Brain microvascular endothelial cell (primary cell): Measurements from ENCODE around the gene SLC22A2.

Experiments used
- DNase-seq: peaks from one replicate; pipeline ENCODE4 v3.0.0-alpha.2; 2020
- H3K27ac ChIP-seq: fragments of 250-450 bp; sonication (Bioruptor Pico); 2 replicates; pipeline ENCODE4 v1.5.1; 2020; ENCODE audit warnings: mild to moderate bottlenecking, moderate library complexity
- H3K27me3 ChIP-seq: fragments of 250-450 bp; sonication (Bioruptor Pico); replicated peaks from 2 replicates; pipeline ENCODE4 v1.5.1; 2020; ENCODE audit warnings: mild to moderate bottlenecking
- H3K36me3 ChIP-seq: fragments of 250-450 bp; sonication (Bioruptor Pico); replicated peaks from 2 replicates; pipeline ENCODE4 v1.5.1; 2020; ENCODE audit warnings: mild to moderate bottlenecking
- H3K4me3 ChIP-seq: 2 replicates; pipeline ENCODE4 v1.5.1; 2011; ENCODE audit warnings: low read depth, mild to moderate bottlenecking, control low read depth, low read length, moderate library complexity
- CTCF ChIP-seq: IDR thresholded peaks from 2 replicates; pipeline ENCODE4 v1.5.1; 2011; ENCODE audit warnings: low read depth, mild to moderate bottlenecking, moderate library complexity, low read length, control low read depth, inconsistent platforms; ENCODE audit errors: missing control alignments
- in situ Hi-C: cut with HindIII; loops from 2 replicates; pipeline ENCODE4 v1.10.0; 2017; ENCODE audit warnings: low sequenced_read_pairs, low pct_ligation_motif_present

SLC22A2 gene

GRCh38 chr6:160227769-160228161 is 30.9 kb downstream of the SLC22A2 start:
- Histone ChIP-seq H3K27me3 (no peaks in the 10 kb centered on the region), H3K27ac (no peak overlapping the region), H3K4me3 (no peak overlapping the region), H3K36me3 (no peaks in the 10 kb centered on the region)
- DNase-seq: peak; percentile 16
- in situ Hi-C loops: no loop called here
- no peak for TF ChIP-seq CTCF

- in situ Hi-C loops: no loop called here
- H3K27ac ChIP-seq: no peak overlapping the region
- no peak overlapping the region for H3K4me3 ChIP-seq
- DNase-seq: no peak
- TF ChIP-seq CTCF: no peak
- H3K36me3 ChIP-seq: no peaks in the 10 kb centered on the region
- H3K27me3 ChIP-seq: no peaks in the 10 kb centered on the region
Measured at GRCh38 chr6:160227038-160227768, 31.4 kb downstream of the SLC22A2 start.

- Histone ChIP-seq H3K36me3 (no peaks in the 10 kb centered on the region), H3K27ac (peak overlapping the region; percentile 44), H3K27me3 (no peaks in the 10 kb centered on the region), H3K4me3 (no peak overlapping the region)
- in situ Hi-C loops: no loop called here
- TF ChIP-seq CTCF: no peak
- peak; percentile 53 for DNase-seq
Measured at GRCh38 chr6:160226118-160226591, 32.5 kb downstream of the SLC22A2 start.

GRCh38 chr6:160224639-160225237 is 33.9 kb downstream of the SLC22A2 start:
- H3K4me3 ChIP-seq: no peak overlapping the region
- no peak overlapping the region for H3K27ac ChIP-seq
- no peaks in the 10 kb centered on the region for H3K27me3 ChIP-seq
- TF ChIP-seq CTCF: no peak
- DNase-seq: no peak
- in situ Hi-C loops: no loop called here
- H3K36me3 ChIP-seq: no peaks in the 10 kb centered on the region

GRCh38 chr6:160222491-160222890 is 36.1 kb downstream of the SLC22A2 start:
- no peaks in the 10 kb centered on the region for H3K27me3 ChIP-seq
- in situ Hi-C loops: no loop called here
- no peak for DNase-seq
- H3K27ac ChIP-seq: no peak overlapping the region
- no peak overlapping the region for H3K4me3 ChIP-seq
- TF ChIP-seq CTCF: no peak
- H3K36me3 ChIP-seq: no peaks in the 10 kb centered on the region
